A673 (cell line): ENCODE measurements around the gene CCDC141. TPM values are rescaled to one million over a fixed set of nuclear protein-coding genes. Genes with fewer than 3 reads are reported as not detected.
"Not testable (repeated sequence)": the region's sequence is repeated elsewhere in the genome, so short reads cannot be mapped to it uniquely, and the experiment has no call there.

Experiments used
- BruUV-seq: library from RNA; stranded (reverse); fragments of 400-500 nt; replicated peaks from 2 replicates; lab custom pipeline; 2021; lab: Mats Ljungman, UMichigan
- CTCF ChIA-PET: fragments of 300-600 bp; sonication (Branson Sonifier 250); formaldehyde crosslinking; loops from one replicate; lab custom pipeline; 2022; ENCODE audit warnings: antibody characterized with exemption; lab: Charles Lee
- POLR2A ChIA-PET: fragments of 300-600 bp; sonication (Branson Sonifier 250); formaldehyde crosslinking; loops from one replicate; lab custom pipeline; 2022; ENCODE audit warnings: antibody characterized with exemption; ENCODE audit not compliant: low non-redundant PET; lab: Charles Lee
- DNase-seq: peaks from one replicate; pipeline ENCODE4 v3.0.0-alpha.2; 2015; ENCODE audit warnings: low spot score
- H3K27ac ChIP-seq: fragments of 200-600 bp; sonication (generic); 2 replicates; pipeline ENCODE4 v1.5.1; 2016; ENCODE audit warnings: mixed run types, low read depth, mild to moderate bottlenecking, mixed read lengths, antibody characterized with exemption, low read length; ENCODE audit not compliant: poor library complexity, severe bottlenecking
- H3K27me3 ChIP-seq: fragments of 200-600 bp; sonication (generic); replicated peaks from 2 replicates; pipeline ENCODE4 v1.6.1; 2017; ENCODE audit warnings: mixed run types, low read depth, mild to moderate bottlenecking, mixed read lengths, antibody characterized with exemption, low read length; ENCODE audit not compliant: insufficient read depth, poor library complexity
- H3K36me3 ChIP-seq: fragments of 200-600 bp; sonication (generic); 2 replicates; pipeline ENCODE4 v1.6.1; 2016; ENCODE audit warnings: mixed run types, mild to moderate bottlenecking, mixed read lengths, antibody characterized with exemption, low read length; ENCODE audit not compliant: insufficient read depth, poor library complexity, severe bottlenecking
- H3K4me1 ChIP-seq: fragments of 200-600 bp; sonication (generic); 2 replicates; pipeline ENCODE4 v1.6.1; 2017; ENCODE audit warnings: mixed run types, mild to moderate bottlenecking, mixed read lengths, antibody characterized with exemption, low read length; ENCODE audit not compliant: insufficient read depth, poor library complexity, severe bottlenecking
- H3K4me3 ChIP-seq: fragments of 200-600 bp; sonication (generic); 2 replicates; pipeline ENCODE4 v1.5.1; 2016; ENCODE audit warnings: low read depth, mixed run types, mild to moderate bottlenecking, mixed read lengths, low read length; ENCODE audit not compliant: poor library complexity, severe bottlenecking
- H3K9me3 ChIP-seq: fragments of 200-600 bp; sonication (generic); 2 replicates; pipeline ENCODE4 v1.6.1; 2016; ENCODE audit warnings: mixed run types, low read depth, mild to moderate bottlenecking, mixed read lengths, antibody characterized with exemption, low read length; ENCODE audit not compliant: poor library complexity, severe bottlenecking
- CTCF ChIP-seq: fragments of 300-800, 200-600 bp; sonication (generic); conservative IDR thresholded peaks from 2 replicates; pipeline ENCODE4 v1.5.1; 2017; ENCODE audit warnings: low read depth, mild to moderate bottlenecking, antibody characterized with exemption, low read length, moderate library complexity, mixed read lengths
- EZH2 ChIP-seq: fragments of 200-600 bp; sonication (generic); IDR thresholded peaks from 2 replicates; pipeline ENCODE4 v1.6.1; 2017; ENCODE audit warnings: borderline replicate concordance, low read depth, mild to moderate bottlenecking, mixed read lengths, antibody characterized with exemption, low read length; ENCODE audit not compliant: poor library complexity, severe bottlenecking
- intact Hi-C: fragments of 100-400 bp; cut with micrococcal nuclease; formaldehyde crosslinking; loops from one replicate; pipeline ENCODE4 v1.10.0; 2022; ENCODE audit not compliant: unreplicated experiment
- total RNA-seq: library from RNA; stranded (reverse); gene quantifications from 2 replicates; pipeline ENCODE4 v1.2.3, GENCODE V29; 2021

Gene CCDC141
- total RNA-seq, 1 experiment from 2014 or later = not detected

- intact Hi-C loops = no loop called here
- no TSS peak for BruUV-seq
- no peaks in the 10 kb centered on the region for H3K4me1 ChIP-seq
- ChIA-PET CTCF (no interaction called here), POLR2A (no interaction called here)
- no peak overlapping the region for H3K4me3 ChIP-seq
- no peak for DNase-seq
- H3K9me3 ChIP-seq = no peaks in the 10 kb centered on the region
- no peaks in the 10 kb centered on the region for H3K36me3 ChIP-seq
- H3K27ac ChIP-seq = no peak overlapping the region
- peaks cover 4% of the 10 kb centered on the region for H3K27me3 ChIP-seq
- TF ChIP-seq CTCF (no peak), EZH2 (no peak)
Measured at GRCh38 chr2:179050755-179051154, 818 bp upstream of the CCDC141 start.

GRCh38 chr2:179049203-179049545 is 763 bp downstream of the CCDC141 start:
- H3K4me1 ChIP-seq = no peaks in the 10 kb centered on the region
- H3K36me3 ChIP-seq = no peaks in the 10 kb centered on the region
- H3K27me3 ChIP-seq = peaks cover 4% of the 10 kb centered on the region
- no peak overlapping the region for H3K27ac ChIP-seq
- BruUV-seq = no TSS peak
- no peaks in the 10 kb centered on the region for H3K9me3 ChIP-seq
- no peak overlapping the region for H3K4me3 ChIP-seq
- intact Hi-C loops = no loop called here
- TF ChIP-seq CTCF = no peak
- TF ChIP-seq EZH2 = no peak
- no peak for DNase-seq
- ChIA-PET CTCF (no interaction called here), POLR2A (no interaction called here)

GRCh38 chr2:179048099-179048498 is 1.8 kb downstream of the CCDC141 start:
- Histone ChIP-seq H3K4me1 (no peaks in the 10 kb centered on the region), H3K27ac (no peak overlapping the region), H3K9me3 (no peaks in the 10 kb centered on the region), H3K27me3 (peaks cover 4% of the 10 kb centered on the region), H3K4me3 (no peak overlapping the region), H3K36me3 (no peaks in the 10 kb centered on the region)
- no TSS peak for BruUV-seq
- ChIA-PET CTCF (no interaction called here), POLR2A (no interaction called here)
- intact Hi-C loops = no loop called here
- DNase-seq = no peak
- no peak for TF ChIP-seq EZH2
- no peak for TF ChIP-seq CTCF

GRCh38 chr2:179045602-179046001 is 4.3 kb downstream of the CCDC141 start:
- POLR2A ChIA-PET, H3K4me3 ChIP-seq, H3K9me3 ChIP-seq, H3K36me3 ChIP-seq, H3K27me3 ChIP-seq, H3K4me1 ChIP-seq, H3K27ac ChIP-seq, DNase-seq, BruUV-seq, CTCF ChIA-PET, intact Hi-C loops: not testable (repeated sequence)
